GM21526 (cell line): ENCODE results near the gene FAM217B.
"Not testable (repeated sequence)": the region's sequence is repeated elsewhere in the genome, so short reads cannot be mapped to it uniquely, and the experiment has no call there.

Experiments
- ATAC-seq: cut with Tn5 transposase; IDR thresholded peaks from one replicate; pipeline ENCODE4 v1.9.1; 2021; ENCODE audit warnings: moderate library complexity; ENCODE audit not compliant: unreplicated experiment, low FRiP score

Gene FAM217B

GRCh38 chr20:59938221-59938620 lies 2.0 kb upstream of the FAM217B start:
- no peak for ATAC-seq

GRCh38 chr20:59938696-59939051 lies 1.5 kb upstream of the FAM217B start:
- ATAC-seq = no peak

GRCh38 chr20:59939052-59939878 lies 924 bp upstream of the FAM217B start:
- ATAC-seq = no peak

- peak; percentile 37 for ATAC-seq
Measured at GRCh38 chr20:59939879-59940128, 385 bp upstream of the FAM217B start.

- ATAC-seq = no peak
Measured at GRCh38 chr20:59940956-59941294, 736 bp downstream of the FAM217B start.

GRCh38 chr20:59942245-59942644 lies 2.1 kb downstream of the FAM217B start:
- ATAC-seq = no peak

GRCh38 chr20:59944726-59945125 lies 4.5 kb downstream of the FAM217B start:
- ATAC-seq = no peak

- no peak for ATAC-seq
Measured at GRCh38 chr20:59945175-59945574, 5.0 kb downstream of the FAM217B start.

- ATAC-seq = no peak
Measured at GRCh38 chr20:59945731-59946130, 5.5 kb downstream of the FAM217B start.

- ATAC-seq = no peak
Measured at GRCh38 chr20:59947376-59947775, 7.2 kb downstream of the FAM217B start.

- no peak for ATAC-seq
Measured at GRCh38 chr20:59948212-59948611, 8.0 kb downstream of the FAM217B start.

- ATAC-seq = peak; percentile 63
Measured at GRCh38 chr20:59948828-59949720, 8.9 kb downstream of the FAM217B start.

- no peak for ATAC-seq
Measured at GRCh38 chr20:59949911-59950310, 9.7 kb downstream of the FAM217B start.

GRCh38 chr20:59954718-59955117 lies 14.5 kb downstream of the FAM217B start:
- no peak for ATAC-seq

- ATAC-seq = no peak
Measured at GRCh38 chr20:59955131-59955796, 15.1 kb downstream of the FAM217B start.

- ATAC-seq = not testable (repeated sequence)
Measured at GRCh38 chr20:59957568-59957967, 17.4 kb downstream of the FAM217B start.

- no peak for ATAC-seq
Measured at GRCh38 chr20:59958123-59958522, 17.9 kb downstream of the FAM217B start, which contains the start of gene CDH26. TSS of gene CDH26 (plus strand) at chr20:59958423. CDS start at chr20:59958727, 304 bp downstream.

GRCh38 chr20:59958626-59959025 lies 18.4 kb downstream of the FAM217B start:
- no peak for ATAC-seq

- no peak for ATAC-seq
Measured at GRCh38 chr20:59961423-59961822, 21.2 kb downstream of the FAM217B start.

GRCh38 chr20:59962155-59962554 lies 22.0 kb downstream of the FAM217B start:
- ATAC-seq = no peak

- ATAC-seq = no peak
Measured at GRCh38 chr20:59966428-59966827, 26.2 kb downstream of the FAM217B start.
